HCT116 (cell line): Measurements from ENCODE around the gene NSD2. TPM values are rescaled to one million over a fixed set of nuclear protein-coding genes. Genes with fewer than 3 reads are reported as not detected.

Experiments used
- ATAC-seq: fragments of 200-7000 bp; cut with Tn5 transposase; 2 replicates; pipeline ENCODE4 v1.9.1; 2020; ENCODE audit warnings: mild to moderate bottlenecking, moderate library complexity
- BruUV-seq: library from RNA; stranded (reverse); fragments of 400-500 nt; replicated peaks from 2 replicates; lab custom pipeline; 2021; lab: Mats Ljungman, UMichigan
- CTCF ChIA-PET: fragments of 300-600 bp; sonication (Branson Sonifier 250); formaldehyde crosslinking; loops from one replicate; lab custom pipeline; 2021; ENCODE audit warnings: antibody characterized with exemption; lab: Charles Lee
- POLR2A ChIA-PET: fragments of 300-600, 350-600 bp; sonication (Branson Sonifier 250); formaldehyde crosslinking; loops from one replicate; lab custom pipeline; 2021; ENCODE audit warnings: antibody characterized with exemption; lab: Charles Lee
- RAD21 ChIA-PET, 2 experiments: fragments of 300-600 bp; sonication (Branson Sonifier 250); formaldehyde crosslinking; loops; one replicate each; lab custom pipeline; 2023; ENCODE audit warnings: low total read pairs in 2 of 2; ENCODE audit not compliant: uncharacterized antibody in 2 of 2, unreplicated experiment in 2 of 2, low non-redundant PET in 1 of 2; lab: Charles Lee
- DNase-seq: peaks from one replicate; pipeline ENCODE4 v3.0.0-alpha.2; 2010; ENCODE audit warnings: low read depth, low spot score
- H2AFZ ChIP-seq: fragments of 200-600 bp; shearing (Covaris generic), sonication (generic); 2 replicates; pipeline ENCODE4 v1.6.1; 2017; ENCODE audit warnings: low read depth, mixed run types, mixed read lengths, antibody characterized with exemption, low read length; ENCODE audit not compliant: poor library complexity, severe bottlenecking
- H3K27ac ChIP-seq: 2 replicates; pipeline ENCODE4 v1.5.1; 2012; ENCODE audit warnings: low read depth, low read length
- H3K27me3 ChIP-seq: fragments of 200-600 bp; sonication (generic); 2 replicates; pipeline ENCODE4 v1.6.1; 2016; ENCODE audit warnings: mixed run types, low read length, mixed read lengths; ENCODE audit not compliant: insufficient read depth
- H3K36me3 ChIP-seq, 2 experiments: fragments of 200-500 bp in 1 of 2; fragments of 200-600 bp in 1 of 2; sonication (Bioruptor generic) in 1 of 2; sonication (generic) in 1 of 2; 2 replicates each; pipeline versions ENCODE4 v1.5.1 to v1.6.1; 2014 to 2016; ENCODE audit warnings: low read length in 2 of 2, inconsistent platforms in 1 of 2, mixed read lengths in 1 of 2, mixed run types in 1 of 2; ENCODE audit not compliant: insufficient read depth in 2 of 2, control insufficient read depth in 1 of 2
- H3K4me1 ChIP-seq, 2 experiments: fragments of 200-600 bp in 1 of 2; sonication (generic) in 1 of 2; 2 replicates each; pipeline versions ENCODE4 v1.5.1 to v1.6.1; 2012 to 2017; ENCODE audit warnings: low read length in 2 of 2, inconsistent platforms in 1 of 2, mild to moderate bottlenecking in 1 of 2, mixed read lengths in 1 of 2, mixed run types in 1 of 2, moderate library complexity in 1 of 2; ENCODE audit not compliant: insufficient read depth in 2 of 2, control insufficient read depth in 1 of 2
- H3K4me2 ChIP-seq: fragments of 200-600 bp; sonication (generic); 2 replicates; pipeline ENCODE4 v1.6.1; 2017; ENCODE audit warnings: mixed run types, low read length, mixed read lengths
- H3K4me3 ChIP-seq, 2 experiments: fragments of 200-600 bp in 1 of 2; sonication (generic) in 1 of 2; replicated peaks in 1 of 2; 2 replicates each; pipeline ENCODE4 v1.5.1; 2011 to 2016; ENCODE audit warnings: low read length in 2 of 2, control low read depth in 1 of 2, low read depth in 1 of 2, mild to moderate bottlenecking in 1 of 2, mixed read lengths in 1 of 2, mixed run types in 1 of 2
- H3K79me2 ChIP-seq: fragments of 200-600 bp; sonication (generic); 2 replicates; pipeline ENCODE4 v1.6.1; 2017; ENCODE audit warnings: mild to moderate bottlenecking, mixed run types, low read length, moderate library complexity, mixed read lengths; ENCODE audit not compliant: insufficient read depth
- H3K9ac ChIP-seq: fragments of 200-600 bp; sonication (generic); 2 replicates; pipeline ENCODE4 v1.6.1; 2016; ENCODE audit warnings: low read length, mixed read lengths
- H3K9me2 ChIP-seq: fragments of 200-600 bp; sonication (generic), shearing (Covaris generic); 2 replicates; pipeline ENCODE4 v1.6.1; 2017; ENCODE audit warnings: mixed run types, mild to moderate bottlenecking, moderate library complexity; ENCODE audit not compliant: insufficient read depth
- H3K9me3 ChIP-seq, 2 experiments: fragments of 200-500 bp in 1 of 2; fragments of 200-600 bp in 1 of 2; sonication (Bioruptor generic) in 1 of 2; sonication (generic) in 1 of 2; 2 replicates each; pipeline ENCODE4 v1.6.1; 2014 to 2017; ENCODE audit warnings: low read length in 2 of 2, mixed read lengths in 2 of 2, inconsistent platforms in 1 of 2, low read depth in 1 of 2, mild to moderate bottlenecking in 1 of 2, mixed run types in 1 of 2, moderate library complexity in 1 of 2; ENCODE audit not compliant: control insufficient read depth in 1 of 2, insufficient read depth in 1 of 2
- H4K20me1 ChIP-seq: fragments of 200-600 bp; sonication (generic), shearing (Covaris generic); 2 replicates; pipeline ENCODE4 v1.6.1; 2017; ENCODE audit warnings: mixed run types, mild to moderate bottlenecking, moderate library complexity; ENCODE audit not compliant: insufficient read depth
- ATF3 ChIP-seq: IDR thresholded peaks from 2 replicates; pipeline ENCODE4 v1.6.1; 2012
- EGR1 ChIP-seq: IDR thresholded peaks from 2 replicates; pipeline ENCODE4 v1.6.1; 2012; ENCODE audit warnings: low read depth
- EZH2phosphoT487 ChIP-seq: fragments of 200-600 bp; IDR thresholded peaks from 2 replicates; pipeline ENCODE4 v1.6.1; 2018; ENCODE audit warnings: antibody characterized with exemption, borderline replicate concordance
- JUND ChIP-seq: IDR thresholded peaks from 2 replicates; pipeline ENCODE4 v1.6.1; 2012
- POLR2A ChIP-seq: IDR thresholded peaks from 2 replicates; pipeline ENCODE4 v1.7.0; 2011; ENCODE audit warnings: borderline replicate concordance; ENCODE audit not compliant: insufficient read depth, insufficient read length; ENCODE audit errors: extremely low read depth
- POLR2AphosphoS5 ChIP-seq: IDR thresholded peaks from 2 replicates; pipeline ENCODE4 v1.6.1; 2011; ENCODE audit warnings: mild to moderate bottlenecking, low read depth, low read length, moderate library complexity
- RAD21 ChIP-seq: IDR thresholded peaks from 2 replicates; pipeline ENCODE4 v1.6.1; 2012; ENCODE audit warnings: low read depth, mild to moderate bottlenecking
- SIN3A ChIP-seq: IDR thresholded peaks from 2 replicates; pipeline ENCODE4 v1.6.1; 2012; ENCODE audit warnings: low read depth
- ZFX ChIP-seq: fragments of 450-650 bp; IDR thresholded peaks from 2 replicates; pipeline ENCODE4 v1.6.1; 2017
- intact Hi-C: fragments of 100-400 bp; cut with micrococcal nuclease; formaldehyde crosslinking; loops from 2 replicates; pipeline ENCODE4 v1.10.0; 2022
- total RNA-seq: library from RNA; stranded (reverse); gene quantifications from one replicate; pipeline ENCODE4 v1.2.1, GENCODE V29; 2021; ENCODE audit not compliant: unreplicated experiment
- TF ChIP-seq, protein P1 (sequence below): IDR thresholded peaks from 2 replicates; pipeline ENCODE4 v1.6.1; 2011; ENCODE audit warnings: mild to moderate bottlenecking, low read length, moderate library complexity; ENCODE audit not compliant: insufficient replicate concordance; ENCODE audit errors: extremely low read depth
- TF ChIP-seq, protein P2 (sequence below), 3 experiments: fragments of 200-600 bp in 1 of 3; sonication (generic) in 1 of 3; IDR thresholded peaks in 2 of 3; conservative IDR thresholded peaks in 1 of 3; 2 replicates each; pipeline ENCODE4 v1.5.1; 2012 to 2017; ENCODE audit warnings: low read depth in 2 of 3, low read length in 2 of 3, antibody characterized with exemption in 1 of 3, borderline replicate concordance in 1 of 3, control low read depth in 1 of 3, mild to moderate bottlenecking in 1 of 3, mixed read lengths in 1 of 3, mixed run types in 1 of 3, moderate library complexity in 1 of 3; ENCODE audit not compliant: insufficient read depth in 1 of 3
- TF ChIP-seq, protein P3 (sequence below): IDR thresholded peaks from 2 replicates; pipeline ENCODE4 v1.6.1; 2012; ENCODE audit warnings: low read depth

NSD2 gene
- total RNA-seq, 1 experiment from 2014 or later: 145 TPM

- H3K36me3 ChIP-seq: peaks cover 40 to 51% of the 10 kb centered on the region in 2 experiments
- ChIA-PET RAD21 (no interaction called here), POLR2A (no interaction called here), CTCF (no interaction called here)
- peaks cover 23% of the 10 kb centered on the region for H3K79me2 ChIP-seq
- no peak overlapping the region for H3K4me2 ChIP-seq
- BruUV-seq: no TSS peak
- H3K4me3 ChIP-seq: no peak overlapping the region
- no peaks in the 10 kb centered on the region; the same call in 1 of the 2 replicates for H4K20me1 ChIP-seq
- H3K9ac ChIP-seq: no peak overlapping the region
- H3K27ac ChIP-seq: no peak overlapping the region
- no peak overlapping the region for H2AFZ ChIP-seq
- no peak for TF ChIP-seq JUND
- TF ChIP-seq SIN3A: no peak
- TF ChIP-seq ATF3: no peak
- no peak for TF ChIP-seq EGR1
- TF ChIP-seq RAD21: no peak
- TF ChIP-seq ZFX: no peak
- TF ChIP-seq, protein P1, sequence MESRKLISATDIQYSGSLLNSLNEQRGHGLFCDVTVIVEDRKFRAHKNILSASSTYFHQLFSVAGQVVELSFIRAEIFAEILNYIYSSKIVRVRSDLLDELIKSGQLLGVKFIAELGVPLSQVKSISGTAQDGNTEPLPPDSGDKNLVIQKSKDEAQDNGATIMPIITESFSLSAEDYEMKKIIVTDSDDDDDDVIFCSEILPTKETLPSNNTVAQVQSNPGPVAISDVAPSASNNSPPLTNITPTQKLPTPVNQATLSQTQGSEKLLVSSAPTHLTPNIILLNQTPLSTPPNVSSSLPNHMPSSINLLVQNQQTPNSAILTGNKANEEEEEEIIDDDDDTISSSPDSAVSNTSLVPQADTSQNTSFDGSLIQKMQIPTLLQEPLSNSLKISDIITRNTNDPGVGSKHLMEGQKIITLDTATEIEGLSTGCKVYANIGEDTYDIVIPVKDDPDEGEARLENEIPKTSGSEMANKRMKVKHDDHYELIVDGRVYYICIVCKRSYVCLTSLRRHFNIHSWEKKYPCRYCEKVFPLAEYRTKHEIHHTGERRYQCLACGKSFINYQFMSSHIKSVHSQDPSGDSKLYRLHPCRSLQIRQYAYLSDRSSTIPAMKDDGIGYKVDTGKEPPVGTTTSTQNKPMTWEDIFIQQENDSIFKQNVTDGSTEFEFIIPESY: no peak
- no peak for TF ChIP-seq POLR2A
- TF ChIP-seq, protein P2, sequence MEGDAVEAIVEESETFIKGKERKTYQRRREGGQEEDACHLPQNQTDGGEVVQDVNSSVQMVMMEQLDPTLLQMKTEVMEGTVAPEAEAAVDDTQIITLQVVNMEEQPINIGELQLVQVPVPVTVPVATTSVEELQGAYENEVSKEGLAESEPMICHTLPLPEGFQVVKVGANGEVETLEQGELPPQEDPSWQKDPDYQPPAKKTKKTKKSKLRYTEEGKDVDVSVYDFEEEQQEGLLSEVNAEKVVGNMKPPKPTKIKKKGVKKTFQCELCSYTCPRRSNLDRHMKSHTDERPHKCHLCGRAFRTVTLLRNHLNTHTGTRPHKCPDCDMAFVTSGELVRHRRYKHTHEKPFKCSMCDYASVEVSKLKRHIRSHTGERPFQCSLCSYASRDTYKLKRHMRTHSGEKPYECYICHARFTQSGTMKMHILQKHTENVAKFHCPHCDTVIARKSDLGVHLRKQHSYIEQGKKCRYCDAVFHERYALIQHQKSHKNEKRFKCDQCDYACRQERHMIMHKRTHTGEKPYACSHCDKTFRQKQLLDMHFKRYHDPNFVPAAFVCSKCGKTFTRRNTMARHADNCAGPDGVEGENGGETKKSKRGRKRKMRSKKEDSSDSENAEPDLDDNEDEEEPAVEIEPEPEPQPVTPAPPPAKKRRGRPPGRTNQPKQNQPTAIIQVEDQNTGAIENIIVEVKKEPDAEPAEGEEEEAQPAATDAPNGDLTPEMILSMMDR (IDR thresholded peaks at IDR 0.05 in 2 of 3, conservative IDR thresholded peaks at IDR 0.05 in 1 of 3; ENCODE audit: borderline replicate concordance in 1 of 3, insufficient read depth in 1 of 3, low read depth in 2 of 3, low read length in 2 of 3): no peak
- no peak for TF ChIP-seq EZH2phosphoT487
- TF ChIP-seq, protein P3, sequence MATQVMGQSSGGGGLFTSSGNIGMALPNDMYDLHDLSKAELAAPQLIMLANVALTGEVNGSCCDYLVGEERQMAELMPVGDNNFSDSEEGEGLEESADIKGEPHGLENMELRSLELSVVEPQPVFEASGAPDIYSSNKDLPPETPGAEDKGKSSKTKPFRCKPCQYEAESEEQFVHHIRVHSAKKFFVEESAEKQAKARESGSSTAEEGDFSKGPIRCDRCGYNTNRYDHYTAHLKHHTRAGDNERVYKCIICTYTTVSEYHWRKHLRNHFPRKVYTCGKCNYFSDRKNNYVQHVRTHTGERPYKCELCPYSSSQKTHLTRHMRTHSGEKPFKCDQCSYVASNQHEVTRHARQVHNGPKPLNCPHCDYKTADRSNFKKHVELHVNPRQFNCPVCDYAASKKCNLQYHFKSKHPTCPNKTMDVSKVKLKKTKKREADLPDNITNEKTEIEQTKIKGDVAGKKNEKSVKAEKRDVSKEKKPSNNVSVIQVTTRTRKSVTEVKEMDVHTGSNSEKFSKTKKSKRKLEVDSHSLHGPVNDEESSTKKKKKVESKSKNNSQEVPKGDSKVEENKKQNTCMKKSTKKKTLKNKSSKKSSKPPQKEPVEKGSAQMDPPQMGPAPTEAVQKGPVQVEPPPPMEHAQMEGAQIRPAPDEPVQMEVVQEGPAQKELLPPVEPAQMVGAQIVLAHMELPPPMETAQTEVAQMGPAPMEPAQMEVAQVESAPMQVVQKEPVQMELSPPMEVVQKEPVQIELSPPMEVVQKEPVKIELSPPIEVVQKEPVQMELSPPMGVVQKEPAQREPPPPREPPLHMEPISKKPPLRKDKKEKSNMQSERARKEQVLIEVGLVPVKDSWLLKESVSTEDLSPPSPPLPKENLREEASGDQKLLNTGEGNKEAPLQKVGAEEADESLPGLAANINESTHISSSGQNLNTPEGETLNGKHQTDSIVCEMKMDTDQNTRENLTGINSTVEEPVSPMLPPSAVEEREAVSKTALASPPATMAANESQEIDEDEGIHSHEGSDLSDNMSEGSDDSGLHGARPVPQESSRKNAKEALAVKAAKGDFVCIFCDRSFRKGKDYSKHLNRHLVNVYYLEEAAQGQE: no peak
- no peak for TF ChIP-seq POLR2AphosphoS5
- DNase-seq (no peak), ATAC-seq (no peak)
- H3K9me3 ChIP-seq: no peaks in the 10 kb centered on the region
- H3K4me1 ChIP-seq: no peaks in the 10 kb centered on the region
- intact Hi-C loops: no loop called here
- no peaks in the 10 kb centered on the region for H3K9me2 ChIP-seq
- H3K27me3 ChIP-seq: no peaks in the 10 kb centered on the region
Observed at GRCh38 chr4:1975391-1975801, 104.2 kb downstream of the NSD2 start.
